NCI-H526 (cell line): ENCODE results near the gene MGAT5B.
A peak's percentile ranks its signal among the peaks of the same experiment; 100 is the strongest.
"Not testable (repeated sequence)": the region's sequence is repeated elsewhere in the genome, so short reads cannot be mapped to it uniquely, and the experiment has no call there.

Source experiments
- DNase-seq, 2 experiments: peaks; one replicate each; lab custom pipeline; 2025; lab: John Stamatoyannopoulos, UW

Gene MGAT5B, protein sequence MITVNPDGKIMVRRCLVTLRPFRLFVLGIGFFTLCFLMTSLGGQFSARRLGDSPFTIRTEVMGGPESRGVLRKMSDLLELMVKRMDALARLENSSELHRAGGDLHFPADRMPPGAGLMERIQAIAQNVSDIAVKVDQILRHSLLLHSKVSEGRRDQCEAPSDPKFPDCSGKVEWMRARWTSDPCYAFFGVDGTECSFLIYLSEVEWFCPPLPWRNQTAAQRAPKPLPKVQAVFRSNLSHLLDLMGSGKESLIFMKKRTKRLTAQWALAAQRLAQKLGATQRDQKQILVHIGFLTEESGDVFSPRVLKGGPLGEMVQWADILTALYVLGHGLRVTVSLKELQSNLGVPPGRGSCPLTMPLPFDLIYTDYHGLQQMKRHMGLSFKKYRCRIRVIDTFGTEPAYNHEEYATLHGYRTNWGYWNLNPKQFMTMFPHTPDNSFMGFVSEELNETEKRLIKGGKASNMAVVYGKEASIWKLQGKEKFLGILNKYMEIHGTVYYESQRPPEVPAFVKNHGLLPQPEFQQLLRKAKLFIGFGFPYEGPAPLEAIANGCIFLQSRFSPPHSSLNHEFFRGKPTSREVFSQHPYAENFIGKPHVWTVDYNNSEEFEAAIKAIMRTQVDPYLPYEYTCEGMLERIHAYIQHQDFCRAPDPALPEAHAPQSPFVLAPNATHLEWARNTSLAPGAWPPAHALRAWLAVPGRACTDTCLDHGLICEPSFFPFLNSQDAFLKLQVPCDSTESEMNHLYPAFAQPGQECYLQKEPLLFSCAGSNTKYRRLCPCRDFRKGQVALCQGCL

DNA sequence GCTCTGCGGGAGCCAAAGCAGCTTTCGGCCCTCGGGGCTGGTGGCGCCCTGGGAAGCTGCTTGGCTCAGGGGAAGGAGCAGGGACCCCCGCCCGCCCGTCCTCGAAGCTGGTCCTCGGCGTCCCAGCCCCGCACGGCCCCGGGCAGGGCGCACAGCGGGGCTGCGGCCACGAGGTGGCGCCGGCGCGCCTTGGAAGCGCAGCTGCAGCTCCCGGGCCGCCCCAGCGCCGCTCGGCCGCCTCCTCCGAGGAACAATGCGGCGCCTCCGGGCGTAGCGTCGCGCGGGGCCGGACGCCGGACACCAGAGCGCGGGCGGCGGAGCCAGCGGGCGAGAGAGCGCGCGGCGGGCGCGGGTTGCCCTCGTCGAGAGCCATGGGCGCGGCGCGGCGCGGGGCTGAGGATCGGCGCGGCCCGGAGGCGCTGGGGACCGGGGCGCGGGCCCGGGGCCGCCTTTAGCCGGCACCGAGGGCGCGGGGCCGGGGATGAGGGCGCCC is at the start of gene MGAT5B:
Gene MGAT5B, plus strand, starts transcription at position 229 of the 493 bp plus-strand sequence. CDS start 626 bp downstream, outside the sequence.
- DNase-seq, result peak; percentile 49 to 94

DNA sequence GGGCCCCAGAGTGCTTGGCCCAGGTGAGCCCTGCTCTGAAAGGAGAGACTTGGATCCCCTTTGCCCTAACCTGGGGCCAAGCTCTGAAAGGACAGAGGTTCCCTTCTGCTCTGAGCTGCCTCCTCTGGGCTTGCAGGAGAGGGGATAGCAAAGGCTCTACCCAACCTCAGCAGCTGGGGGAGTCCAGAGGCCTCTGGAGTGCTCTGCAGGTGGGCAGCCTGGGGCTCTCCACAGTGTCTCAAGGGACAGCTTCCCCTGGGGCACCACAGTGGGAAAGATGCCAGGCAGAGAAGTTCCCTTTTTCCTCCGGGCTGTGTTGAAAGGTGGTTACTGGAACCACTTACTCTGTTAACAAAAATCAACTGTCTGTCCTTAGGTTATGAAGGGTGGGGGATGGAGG is 48.2 kb upstream of the MGAT5B start:
- DNase-seq, result peak; percentile 16 to 66

DNA sequence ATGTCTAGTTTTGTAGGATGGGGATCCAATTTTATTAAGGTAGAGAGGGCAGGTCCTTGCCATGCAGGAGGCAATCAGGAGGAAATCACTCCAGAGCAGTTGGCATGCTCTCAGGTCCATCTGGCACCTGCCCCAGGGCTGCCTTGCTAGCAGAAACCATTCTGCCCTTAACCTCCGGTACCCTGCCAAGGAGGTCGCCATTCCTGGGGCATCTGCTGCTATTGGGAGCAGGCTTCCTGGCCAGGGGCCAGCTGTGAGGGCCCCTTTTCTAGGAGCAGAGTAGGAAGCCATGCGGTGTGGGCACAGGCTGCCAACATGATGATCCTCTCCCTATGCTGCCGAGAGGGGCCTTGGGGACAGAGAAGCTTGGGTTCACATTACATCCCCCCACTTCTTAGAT is 47.6 kb upstream of the MGAT5B start:
- DNase-seq, result no peak

DNA sequence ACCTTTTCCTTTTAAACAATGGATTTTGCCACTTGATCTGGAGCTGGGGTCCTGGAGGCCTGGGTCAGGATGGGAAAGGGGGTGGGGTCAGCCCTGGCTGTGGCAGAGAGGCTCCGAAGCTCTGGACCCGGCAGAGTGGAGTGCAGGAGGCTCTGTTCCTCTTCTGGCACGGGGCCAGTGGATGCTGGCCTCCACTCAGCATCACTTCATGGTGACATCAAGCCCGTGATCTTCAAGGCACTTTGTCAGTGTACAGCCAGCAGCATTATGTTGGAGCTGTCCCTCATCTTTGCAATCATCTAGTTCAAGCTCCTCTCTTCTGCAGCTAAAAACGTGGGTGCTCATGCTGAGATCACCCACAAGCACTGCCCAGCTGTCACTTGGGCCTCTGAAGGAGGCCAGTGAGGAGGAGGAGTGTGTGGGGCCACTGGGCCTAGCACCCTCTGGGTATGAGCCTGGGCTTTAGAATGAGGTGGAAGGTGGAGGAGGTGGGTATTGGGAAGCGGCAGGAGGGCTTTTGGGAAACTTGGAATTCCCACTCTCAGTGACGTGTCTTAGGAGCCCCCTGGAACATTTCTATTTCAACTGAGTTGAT is 45.9 kb upstream of the MGAT5B start:
- no peak for DNase-seq

DNA sequence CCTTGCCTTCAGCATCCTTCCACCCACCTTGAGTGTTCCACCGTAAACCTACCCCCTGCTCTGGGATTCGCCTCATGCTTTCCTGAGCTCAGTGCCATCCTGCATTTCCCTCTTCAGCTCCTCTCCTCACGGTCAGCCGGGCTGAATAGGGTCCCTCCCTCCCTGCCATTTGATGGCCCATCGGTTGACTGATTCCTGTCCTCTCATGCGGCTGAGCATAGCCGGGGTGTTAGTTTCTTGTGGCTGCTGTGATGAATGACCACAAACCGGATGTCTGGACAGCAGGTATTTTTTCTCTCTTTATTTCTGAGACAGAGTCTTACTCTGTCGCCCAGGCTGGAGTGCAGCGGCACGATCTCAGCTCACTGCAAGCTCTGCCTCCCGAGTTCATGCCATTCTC is 44.1 kb upstream of the MGAT5B start:
- no peak for DNase-seq

DNA sequence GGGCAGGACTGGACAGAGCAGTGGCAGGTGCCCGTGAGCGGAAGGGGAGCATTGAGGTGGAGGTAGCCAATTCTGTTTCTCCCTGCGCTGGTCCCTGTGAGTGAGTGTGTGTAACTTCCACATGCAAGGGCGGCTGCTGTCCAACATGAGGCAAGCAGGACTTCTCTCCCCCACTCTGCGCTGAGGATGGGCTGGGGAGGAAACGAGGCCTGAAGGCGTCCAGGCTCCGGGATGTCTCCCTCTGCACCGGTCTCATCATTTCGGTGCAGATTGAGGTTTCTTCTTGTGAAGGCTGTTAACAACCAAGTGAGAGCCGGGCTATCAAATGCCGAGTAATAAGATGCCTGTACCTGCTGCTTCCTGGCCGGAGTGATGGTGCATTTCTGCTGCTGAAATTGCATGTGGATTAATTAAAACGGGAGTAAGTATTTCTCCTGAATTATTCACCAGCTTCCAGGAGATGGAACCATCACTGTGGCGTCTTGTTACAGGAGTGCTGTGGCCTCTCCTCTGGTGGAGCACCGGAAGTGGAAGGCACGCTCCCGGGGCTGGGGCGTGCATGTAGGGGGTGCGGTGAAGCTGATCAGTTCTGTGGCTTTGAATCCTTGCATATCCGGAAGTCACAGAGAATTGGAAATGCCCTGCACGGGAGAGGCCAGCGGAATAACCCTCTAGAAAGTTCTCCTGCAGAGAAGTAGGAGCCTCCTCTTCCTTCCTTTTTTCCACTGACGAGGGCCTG is 41.7 kb upstream of the MGAT5B start:
- no peak for DNase-seq

DNA sequence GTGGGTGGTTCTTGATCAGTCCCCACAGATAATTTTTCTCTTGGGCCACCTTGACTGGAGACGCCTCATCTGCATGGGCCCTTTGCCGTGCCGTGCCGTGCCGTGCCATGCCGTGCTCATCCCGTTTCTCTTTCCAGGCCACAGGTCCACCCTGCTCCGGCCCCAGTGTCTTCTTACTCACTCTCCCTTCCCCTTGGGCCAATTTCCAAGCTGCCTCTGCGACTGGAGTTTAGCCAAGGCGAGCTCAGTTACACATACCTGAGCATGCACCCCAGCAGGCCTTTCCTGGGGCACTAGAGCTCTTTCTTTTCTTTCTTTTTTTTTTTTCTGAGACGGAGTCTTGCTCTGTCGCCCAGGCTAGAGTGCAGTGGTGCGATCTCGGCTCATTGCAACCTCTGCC is 40.5 kb upstream of the MGAT5B start:
- DNase-seq, result no peak

DNA sequence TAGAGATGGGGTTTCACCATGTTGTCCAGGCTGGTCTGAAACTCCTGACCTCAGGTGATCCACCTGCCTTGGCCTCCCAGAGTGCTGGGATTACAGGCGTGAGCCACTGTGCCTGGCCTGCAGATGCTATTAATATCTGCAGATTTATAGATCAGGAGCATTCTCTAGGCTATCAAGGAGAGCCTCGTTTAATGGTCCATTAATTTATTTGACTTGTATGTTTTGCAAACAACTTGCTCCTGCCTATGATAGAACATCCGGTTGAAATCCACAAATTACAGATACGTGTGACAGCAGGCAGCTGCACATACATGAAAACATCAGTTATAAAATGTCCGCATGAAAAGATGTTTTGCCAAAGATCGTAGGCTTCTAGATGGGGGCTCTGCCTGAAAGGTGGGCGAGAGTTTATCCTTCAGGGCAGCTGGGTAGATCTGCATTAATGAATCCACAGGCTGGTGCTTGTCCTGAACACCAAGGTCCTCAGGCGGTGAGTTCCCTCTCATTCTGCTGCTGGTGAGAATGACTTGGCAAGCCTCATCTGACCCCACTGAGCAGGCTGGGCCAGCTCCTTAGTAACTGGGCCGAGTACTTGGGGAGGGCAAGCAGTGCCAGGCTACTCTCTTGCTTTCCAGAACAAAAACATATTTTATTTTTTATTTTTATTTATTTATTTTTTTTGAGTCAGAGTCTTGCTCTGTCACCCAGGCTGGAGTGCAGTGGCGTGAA is 37.1 kb upstream of the MGAT5B start:
- no peak for DNase-seq

DNA sequence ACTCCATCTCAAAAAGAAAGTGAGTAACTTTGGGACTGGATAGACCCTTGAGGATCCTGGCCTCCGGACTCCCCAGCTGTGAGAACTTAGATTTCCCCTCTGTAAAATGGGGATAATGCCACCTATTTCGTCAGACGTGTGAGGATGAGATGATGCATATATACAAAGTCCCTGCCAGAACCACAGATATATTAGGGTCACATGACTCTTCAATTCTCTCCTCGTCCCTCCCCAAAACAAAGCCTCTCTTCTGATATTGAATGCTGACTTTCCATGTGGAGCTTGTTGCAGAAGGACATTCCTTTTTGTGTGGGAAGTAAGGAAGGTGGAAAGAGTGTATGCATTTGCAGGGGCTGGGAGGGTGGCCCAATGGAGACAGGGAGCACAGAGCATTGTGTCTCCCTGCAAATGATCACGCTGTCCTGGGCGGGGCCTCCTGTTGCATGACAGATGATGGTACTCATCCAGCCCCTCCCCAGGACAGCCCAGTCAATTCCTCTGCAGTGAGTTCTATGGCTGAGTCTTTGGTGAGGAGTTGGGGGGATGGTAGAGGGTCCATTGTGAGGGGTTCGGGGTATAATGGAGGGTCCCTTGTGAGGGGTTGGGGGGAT is 35.1 kb upstream of the MGAT5B start:
- DNase-seq, result no peak

DNA sequence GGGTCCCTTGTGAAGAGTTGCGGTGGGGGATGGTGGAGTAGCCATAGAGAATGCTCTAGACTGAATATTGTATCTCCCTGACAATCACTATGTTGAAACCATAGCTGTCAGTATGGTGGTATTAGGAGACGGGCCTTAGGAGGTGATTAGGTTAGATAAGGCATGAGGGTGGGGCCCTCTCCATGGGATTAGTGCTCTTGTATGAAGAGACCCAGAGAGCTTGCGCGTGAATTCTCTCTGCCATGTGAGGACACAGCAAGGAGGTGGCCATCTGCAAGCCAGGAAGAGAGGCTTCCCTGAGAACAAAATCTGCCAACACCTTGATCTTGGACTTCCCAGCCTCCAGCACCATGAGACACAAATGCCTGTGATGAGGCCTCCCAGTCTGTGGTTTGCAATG is 34.5 kb upstream of the MGAT5B start:
- DNase-seq, result no peak

DNA sequence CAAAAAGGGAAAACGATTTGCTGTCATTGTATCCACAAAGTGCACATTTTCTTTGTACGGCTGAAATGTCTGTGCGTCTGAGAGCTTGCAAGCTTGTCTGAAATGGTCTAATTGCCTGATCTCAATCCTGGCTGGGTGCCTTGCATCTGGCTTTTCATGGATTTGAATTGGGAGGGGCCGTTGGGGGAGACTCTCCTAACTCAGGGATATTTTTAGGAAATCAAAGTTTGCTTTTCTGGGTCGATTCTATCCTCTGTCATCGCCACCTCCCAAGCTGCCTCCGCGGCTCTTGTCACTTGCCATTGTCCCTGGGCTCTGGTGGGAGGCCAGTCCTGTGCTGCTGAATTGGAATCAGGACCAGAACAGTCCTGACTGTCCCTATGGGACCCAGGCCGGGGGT is 33.3 kb upstream of the MGAT5B start:
- DNase-seq, result no peak

DNA sequence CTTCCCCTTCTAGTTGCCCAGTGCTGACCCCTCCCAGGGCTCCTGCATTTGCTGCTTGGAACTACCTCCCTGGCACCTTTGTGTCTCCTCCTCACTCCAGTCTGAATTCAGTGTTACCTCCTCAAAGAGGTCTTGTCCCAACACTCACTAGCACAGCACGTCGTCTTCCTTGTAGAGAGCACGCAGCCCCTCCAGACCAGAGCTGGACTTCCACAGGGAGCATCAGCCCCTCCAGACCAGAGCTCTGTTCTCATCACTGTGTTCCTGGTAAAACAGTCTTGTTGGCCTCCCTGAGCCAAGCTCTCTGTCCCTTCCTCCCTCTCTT is 27.8 kb upstream of the MGAT5B start:
- DNase-seq, result no peak

DNA sequence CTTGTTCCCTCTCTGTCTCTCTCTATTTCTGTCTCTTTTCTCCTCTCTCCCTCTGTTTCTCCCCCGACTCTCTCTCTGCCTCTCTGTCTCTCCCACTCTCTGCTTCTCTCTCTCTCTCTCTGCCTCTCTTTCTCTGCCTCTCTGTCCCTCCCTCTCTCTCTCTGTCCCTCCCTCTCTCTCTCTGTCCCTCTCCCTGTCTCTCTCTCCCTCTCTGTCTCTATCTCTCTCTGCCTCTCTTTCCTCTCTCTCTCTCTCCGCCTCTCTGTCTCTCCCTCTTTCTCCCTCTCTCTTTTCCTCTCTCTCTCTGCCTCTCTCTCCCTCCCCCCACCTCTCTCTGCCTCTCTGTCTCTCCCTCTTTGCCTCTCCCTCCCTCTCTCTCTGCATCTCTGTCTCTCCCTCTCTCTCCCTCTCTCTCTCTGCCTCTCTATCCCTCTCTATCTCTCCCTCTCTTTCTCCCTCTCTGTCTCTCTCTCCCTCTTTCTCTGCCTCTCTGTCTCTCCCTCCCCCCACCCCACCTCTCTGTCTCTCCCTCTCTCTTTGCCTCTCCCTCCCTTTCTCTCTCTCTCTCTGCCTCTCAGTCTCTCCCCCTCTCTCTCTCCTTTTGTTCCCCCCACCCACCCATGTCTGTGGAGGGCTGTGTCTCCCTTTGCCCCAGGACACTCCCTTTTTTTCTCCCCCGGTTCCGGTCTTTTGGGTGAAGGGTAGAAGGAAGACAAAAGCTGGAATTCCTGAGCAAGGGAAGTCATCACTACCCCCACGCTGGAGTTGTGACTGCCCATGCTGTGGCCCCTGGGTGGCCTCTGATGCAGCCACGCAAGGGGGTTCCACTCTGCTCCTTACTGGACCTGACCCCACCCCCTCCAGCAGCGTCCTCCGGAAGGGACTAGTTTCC is 27.1 kb upstream of the MGAT5B start:
- DNase-seq, result no peak

DNA sequence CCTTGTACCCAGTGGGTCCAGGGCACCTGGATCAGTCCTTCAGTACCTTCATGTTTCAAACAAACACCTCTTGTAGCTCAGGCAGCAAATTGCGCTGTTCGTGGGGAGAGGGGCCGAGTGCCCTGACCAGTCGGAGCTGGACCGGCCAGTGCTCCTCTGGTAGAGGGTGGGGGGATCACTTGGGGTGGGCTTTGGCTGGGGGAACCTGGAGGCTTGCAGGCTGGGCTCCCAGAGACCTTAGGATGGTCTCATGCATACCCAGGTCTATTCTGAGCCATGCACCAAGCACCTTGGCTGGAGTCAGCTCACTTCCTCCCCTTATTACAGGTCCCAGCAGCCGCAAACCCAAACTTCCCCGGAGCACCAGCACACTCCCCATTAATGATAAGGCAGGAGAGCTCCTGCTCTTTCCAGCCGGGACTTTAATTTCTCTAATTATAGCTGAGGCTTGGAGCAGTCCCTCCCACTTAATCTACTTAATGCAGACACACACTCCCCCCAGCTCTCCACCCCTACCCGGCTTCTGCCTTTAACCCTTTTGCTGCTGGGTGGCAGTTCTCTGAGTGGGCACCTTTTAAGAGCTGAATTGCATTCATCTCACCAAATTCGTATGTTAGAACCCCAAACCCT is 26.3 kb upstream of the MGAT5B start:
- peak in 1 of 2 experiments; percentile 45 for DNase-seq

DNA sequence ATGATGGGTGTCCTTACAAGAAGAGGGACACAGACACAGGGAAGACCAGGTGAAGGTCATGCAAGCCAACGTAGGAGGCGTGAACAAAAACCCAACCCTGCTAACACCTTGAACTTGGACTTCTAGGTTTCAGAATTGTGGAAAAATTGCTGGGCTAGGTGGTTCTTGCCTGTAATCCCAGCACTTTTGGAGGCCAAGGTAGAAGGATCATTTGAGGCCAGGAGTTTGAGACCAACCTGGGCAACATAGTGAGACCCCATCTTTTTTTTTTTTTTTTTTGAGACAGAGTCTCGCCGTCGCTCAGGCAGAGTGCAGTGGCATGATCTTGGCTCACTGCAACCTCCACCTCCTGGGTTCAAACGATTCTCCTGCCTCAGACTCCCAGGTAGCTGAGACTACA is 25.1 kb upstream of the MGAT5B start:
- DNase-seq, result not testable (repeated sequence)

DNA sequence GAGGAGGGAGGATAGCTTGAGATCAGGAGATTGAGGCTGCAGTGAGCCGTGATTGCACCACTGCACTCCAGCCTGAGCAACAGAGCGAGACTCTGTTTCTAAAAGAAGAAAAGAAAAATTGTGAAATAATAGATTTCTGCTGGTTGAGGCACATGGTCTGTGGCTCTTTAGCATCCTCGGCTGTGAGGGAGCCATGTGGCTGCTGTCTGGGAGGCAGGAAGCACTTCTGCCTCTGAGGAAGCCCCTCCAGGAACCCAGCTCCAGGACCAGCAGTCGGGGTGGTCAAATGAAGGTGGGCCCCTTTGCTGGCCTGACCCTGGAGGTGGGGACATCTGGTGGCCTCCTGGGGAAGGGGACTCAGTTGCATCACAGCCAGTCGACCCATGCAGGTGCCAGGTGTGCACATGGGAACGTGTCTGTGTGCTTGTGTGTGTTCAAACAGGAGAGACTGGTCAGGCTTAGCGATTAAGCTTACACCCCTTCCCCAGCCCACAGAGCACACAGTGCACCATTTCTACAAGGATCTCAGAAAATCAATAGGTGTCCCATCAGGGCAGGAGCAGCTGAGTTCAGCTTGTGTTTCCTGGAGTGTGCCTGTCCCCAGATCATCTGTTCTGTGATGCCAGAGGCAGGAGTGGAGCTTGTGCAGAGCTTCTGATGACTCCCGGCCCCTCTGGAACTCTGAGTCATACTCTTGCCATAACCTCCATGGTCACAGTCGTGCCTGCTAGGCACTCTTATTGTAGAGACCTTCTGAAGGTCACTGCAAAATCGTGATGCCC is 24.3 kb upstream of the MGAT5B start:
- DNase-seq, result no peak

DNA sequence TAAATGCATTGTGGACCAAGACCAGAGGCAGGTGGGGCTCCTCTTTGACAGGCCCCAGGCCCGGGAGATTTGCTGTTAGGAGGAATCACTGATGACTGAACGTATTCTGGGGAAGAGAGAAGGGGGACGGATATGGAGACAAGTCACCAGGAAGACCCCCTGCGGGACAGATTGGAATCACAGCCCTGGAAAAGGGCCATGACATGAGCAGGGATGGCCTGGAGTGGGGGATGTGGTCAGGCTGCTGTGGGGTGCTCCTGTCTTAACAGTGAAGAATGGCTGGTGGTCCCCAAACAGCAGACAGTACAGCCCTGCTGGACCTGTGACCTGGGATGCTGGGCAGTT is 23.7 kb upstream of the MGAT5B start:
- DNase-seq, result no peak

DNA sequence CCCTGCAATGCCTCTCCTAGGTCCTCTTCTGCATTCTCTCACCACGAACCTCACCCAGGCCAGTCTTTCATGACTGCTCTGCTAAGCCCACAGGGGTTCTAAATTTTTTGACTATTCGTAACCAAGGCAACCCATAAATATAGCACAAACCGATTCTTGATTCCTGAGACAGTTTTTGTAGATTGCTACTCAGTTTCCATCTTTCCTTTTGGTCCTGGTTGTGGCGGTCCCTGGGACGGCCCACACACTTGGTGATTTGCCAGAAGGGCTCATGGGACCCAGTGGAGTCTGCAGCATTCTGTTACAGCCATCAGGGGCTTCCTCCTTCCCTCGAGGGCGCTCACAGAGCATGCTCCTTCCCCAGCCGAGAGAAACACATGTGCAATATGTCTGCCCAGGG is 23.4 kb upstream of the MGAT5B start:
- no peak for DNase-seq

DNA sequence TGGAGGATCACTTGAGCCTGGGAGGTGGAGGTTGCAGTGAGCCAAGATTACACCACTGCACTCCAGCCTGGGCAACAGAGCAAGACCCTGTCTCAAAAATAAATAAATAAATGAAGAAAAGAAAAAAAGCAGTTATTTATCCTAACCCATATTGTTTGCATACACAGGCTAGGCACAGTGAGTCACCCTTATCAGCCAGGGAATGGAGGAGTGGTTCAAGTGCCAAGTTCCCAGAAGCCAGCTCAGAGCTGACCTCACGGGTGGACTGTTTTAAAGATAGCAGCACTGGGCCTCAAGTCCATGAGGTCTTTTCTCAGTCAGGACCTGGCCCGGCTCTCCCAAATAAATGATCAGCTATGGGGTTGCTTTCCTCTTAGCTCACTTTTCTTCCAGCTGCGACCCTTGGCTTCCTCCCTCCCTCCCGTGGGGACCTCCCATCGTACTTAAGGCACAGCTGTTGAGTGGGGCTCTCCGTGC is 22.6 kb upstream of the MGAT5B start:
- no peak for DNase-seq
